ENCODE measurements around the gene LRP10. TPM values are rescaled to one million over a fixed set of nuclear protein-coding genes. Genes with fewer than 3 reads are reported as not detected.
A peak's percentile ranks its signal among the peaks of the same experiment; 100 is the strongest.

The LRP10 gene
- polyA plus RNA-seq, 2 of the 4 experiments (the other 2 are of a cell fraction), result 57.2 to 74.3 TPM

DNA sequence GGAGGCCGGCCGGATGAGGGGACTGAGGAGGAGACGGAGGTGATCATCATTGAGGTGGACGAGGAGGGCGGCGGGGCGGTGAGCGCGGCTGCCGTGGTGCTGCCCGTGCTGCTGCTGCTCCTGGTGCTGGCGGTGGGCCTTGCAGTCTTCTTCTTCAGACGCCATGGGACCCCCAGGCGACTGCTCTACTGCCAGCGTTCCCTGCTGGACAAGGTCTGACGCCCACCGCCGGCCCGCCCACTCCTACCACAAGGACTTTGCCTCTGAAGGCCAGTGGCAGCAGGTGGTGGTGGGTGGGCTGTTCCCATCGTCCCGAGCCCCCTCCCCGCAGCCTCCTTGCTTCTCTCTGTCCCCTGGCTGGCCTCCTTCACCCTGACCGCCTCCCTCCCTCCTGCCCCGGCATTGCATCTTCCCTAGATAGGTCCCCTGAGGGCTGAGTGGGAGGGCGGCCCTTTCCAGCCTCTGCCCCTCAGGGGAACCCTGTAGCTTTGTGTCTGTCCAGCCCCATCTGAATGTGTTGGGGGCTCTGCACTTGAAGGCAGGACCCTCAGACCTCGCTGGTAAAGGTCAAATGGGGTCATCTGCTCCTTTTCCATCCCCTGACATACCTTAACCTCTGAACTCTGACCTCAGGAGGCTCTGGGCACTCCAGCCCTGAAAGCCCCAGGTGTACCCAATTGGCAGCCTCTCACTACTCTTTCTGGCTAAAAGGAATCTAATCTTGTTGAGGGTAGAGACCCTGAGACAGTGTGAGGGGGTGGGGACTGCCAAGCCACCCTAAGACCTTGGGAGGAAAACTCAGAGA is 25.5 kb upstream of the LRP10 start:
- TF ChIP-seq EHMT2 (IDR thresholded peaks at IDR 0.05; ENCODE audit: low read depth) (no peak), HDAC2 (IDR thresholded peaks at IDR 0.05) (no peak), ESRRA (IDR thresholded peaks at IDR 0.05; ENCODE audit: borderline replicate concordance, low read length) (no peak)
- CTCF ChIA-PET, result interaction anchor here (0.5 to 14.1 kb wide), 9 partner anchors 6 to 420 kb away, joined by 3 to 259 read pairs (median 9); partner anchors contain the start of gene LRP10
- Histone ChIP-seq H3K27ac (no peak overlapping the region), H3K4me3 (no peak overlapping the region), H3K4me1 (no peaks in the 10 kb centered on the region), H3K9me3 (no peaks in the 10 kb centered on the region), H3K4me2 (no peak overlapping the region)
- 83% methylated on average over 26 of the region's 26 CpGs for WGBS (ENCODE audit: missing lambda C conversion rate)
- DNase-seq (ENCODE audit: low read depth in 1 of 2, low spot score in 1 of 2) (no peak), ATAC-seq (no peak), FAIRE-seq (no peak)
- POLR2A ChIA-PET, result no interaction called here

- CTCF ChIA-PET, result interaction anchor here (0.5 to 9.9 kb wide), 4 partner anchors 20 to 340 kb away, joined by 4 to 259 read pairs (median 76); partner anchors contain the start of gene LRP10
- DNase-seq (ENCODE audit: low read depth in 1 of 2, low spot score in 1 of 2) (no peak), ATAC-seq (no peak), FAIRE-seq (no peak)
- H3K27ac ChIP-seq, result peak overlapping the region in 1 of 2 experiments; percentile 26; a peak in 2 of 6 replicates
- TF ChIP-seq KDM5A (IDR thresholded peaks at IDR 0.05), result no peak
- no peak for TF ChIP-seq RCOR1 (IDR thresholded peaks at IDR 0.05; ENCODE audit: low read depth, low read length)
- no peak for TF ChIP-seq POLR2A (IDR thresholded peaks at IDR 0.05; ENCODE audit: low read length)
- TF ChIP-seq NPAS2 (CRISPR knock-in tag; IDR thresholded peaks at IDR 0.05; ENCODE audit: borderline replicate concordance), result no peak
- TF ChIP-seq BHLHE40 (IDR thresholded peaks at IDR 0.05; ENCODE audit: low read depth, low read length), result no peak
- no peak for TF ChIP-seq TP53 (CRISPR knock-in tag; IDR thresholded peaks at IDR 0.05)
- no peak for TF ChIP-seq ESRRA (IDR thresholded peaks at IDR 0.05; ENCODE audit: borderline replicate concordance, low read length)
- TF ChIP-seq RNF2 (IDR thresholded peaks at IDR 0.05; ENCODE audit: borderline replicate concordance, low read depth), result no peak
- no peak for TF ChIP-seq TFCP2L1 (CRISPR knock-in tag; IDR thresholded peaks at IDR 0.05)
- no peak for TF ChIP-seq ZSCAN20 (CRISPR knock-in tag; IDR thresholded peaks at IDR 0.05)
- POLR2A ChIA-PET, result no interaction called here
- no peak overlapping the region for H3K4me3 ChIP-seq
- no peak overlapping the region for H3K4me2 ChIP-seq
- no peaks in the 10 kb centered on the region for H3K9me3 ChIP-seq
- H3K4me1 ChIP-seq, result no peaks in the 10 kb centered on the region
- WGBS (ENCODE audit: missing lambda C conversion rate), result 68% methylated on average over 11 of the region's 11 CpGs
Observed at GRCh38 chr14:22846811-22847307, 24.7 kb upstream of the LRP10 start.

- WGBS (ENCODE audit: missing lambda C conversion rate), result 83% methylated on average over 14 of the region's 14 CpGs
- peak overlapping the region in 1 of 2 experiments; percentile 36; a peak in 1 of 6 replicates for H3K27ac ChIP-seq
Observed at GRCh38 chr14:22847661-22848341, 23.7 kb upstream of the LRP10 start.

More at GRCh38 chr14:22847661-22848341, 23.7 kb upstream of the LRP10 start:
- DNase-seq (ENCODE audit: low read depth in 1 of 2, low spot score in 1 of 2) (no peak), ATAC-seq (no peak; a peak in 1 of 6 replicates), FAIRE-seq (no peak)
- H3K4me2 ChIP-seq, result no peak overlapping the region
- TF ChIP-seq, protein P1, sequence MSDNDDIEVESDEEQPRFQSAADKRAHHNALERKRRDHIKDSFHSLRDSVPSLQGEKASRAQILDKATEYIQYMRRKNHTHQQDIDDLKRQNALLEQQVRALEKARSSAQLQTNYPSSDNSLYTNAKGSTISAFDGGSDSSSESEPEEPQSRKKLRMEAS (IDR thresholded peaks at IDR 0.05), result no peak
- TF ChIP-seq ATOH8 (CRISPR knock-in tag; IDR thresholded peaks at IDR 0.05; ENCODE audit: low read depth), result no peak
- no peak for TF ChIP-seq FOSL2 (IDR thresholded peaks at IDR 0.05)
- no peak for TF ChIP-seq FOSL2 (CRISPR knock-in tag; IDR thresholded peaks at IDR 0.05)
- TF ChIP-seq POLR2AphosphoS2 (conservative IDR thresholded peaks at IDR 0.05; ENCODE audit: low read length), result no peak
- TF ChIP-seq HEYL (CRISPR knock-in tag; IDR thresholded peaks at IDR 0.05), result no peak
- TF ChIP-seq POLR2A (IDR thresholded peaks at IDR 0.05; ENCODE audit: low read length), result no peak
- POLR2A ChIA-PET, result no interaction called here
- CTCF ChIA-PET, result interaction anchor here (0.7 to 9.9 kb wide), 7 partner anchors 8 to 429 kb away, joined by 3 to 259 read pairs (median 9); partner anchors contain the start of genes LRP10 and MMP14
- no peak overlapping the region for H3K4me3 ChIP-seq
- no peaks in the 10 kb centered on the region for H3K9me3 ChIP-seq
- peaks cover 2% of the 10 kb centered on the region; the same call in 2 of the 3 replicates for H3K4me1 ChIP-seq

Data from A549 (cell line).